ENCODE measurements around the gene FYN.
"Not testable (repeated sequence)": the region's sequence is repeated elsewhere in the genome, so short reads cannot be mapped to it uniquely, and the experiment has no call there.

FYN gene

DNA sequence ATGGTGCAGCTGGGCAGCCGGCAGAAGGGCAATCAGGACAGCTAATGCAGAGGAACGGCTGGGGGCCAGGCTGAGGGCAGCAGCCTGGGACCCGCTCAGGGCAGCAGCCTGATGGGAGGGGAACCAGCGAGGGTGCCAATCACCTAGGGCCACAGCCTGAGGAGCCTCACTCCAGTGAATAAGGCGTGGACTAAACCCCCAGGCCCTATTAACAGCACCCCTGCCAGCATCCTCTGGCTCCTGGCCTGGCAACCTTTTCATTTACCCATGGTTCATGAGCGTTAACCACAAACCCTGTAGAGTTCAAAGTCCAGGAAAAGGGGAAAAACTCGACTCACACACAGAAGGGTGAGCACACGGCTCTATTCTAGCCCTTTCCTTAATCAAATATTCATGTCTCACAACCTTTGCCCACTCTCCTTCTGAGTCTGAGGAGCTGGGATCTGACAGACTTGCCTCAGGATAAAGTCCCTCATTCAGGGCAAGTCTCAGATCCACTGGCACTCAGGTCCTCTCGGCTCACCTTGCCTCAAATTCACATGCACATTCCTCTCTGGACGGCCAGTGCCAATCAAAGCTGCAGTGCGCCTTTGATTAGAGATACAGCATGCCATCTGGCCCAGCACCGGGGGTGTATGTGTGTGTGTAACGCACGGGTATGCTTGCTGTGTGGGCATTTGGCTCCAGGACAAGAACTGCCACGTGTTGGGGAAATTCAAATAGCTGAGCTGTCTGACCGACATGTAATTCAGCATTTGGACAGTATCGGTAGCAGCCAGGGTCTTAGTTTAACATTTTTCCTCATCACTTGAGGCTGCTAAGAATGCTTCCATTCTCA, 180.7 kb downstream of the FYN start:
- no peak for DNase-seq

DNA sequence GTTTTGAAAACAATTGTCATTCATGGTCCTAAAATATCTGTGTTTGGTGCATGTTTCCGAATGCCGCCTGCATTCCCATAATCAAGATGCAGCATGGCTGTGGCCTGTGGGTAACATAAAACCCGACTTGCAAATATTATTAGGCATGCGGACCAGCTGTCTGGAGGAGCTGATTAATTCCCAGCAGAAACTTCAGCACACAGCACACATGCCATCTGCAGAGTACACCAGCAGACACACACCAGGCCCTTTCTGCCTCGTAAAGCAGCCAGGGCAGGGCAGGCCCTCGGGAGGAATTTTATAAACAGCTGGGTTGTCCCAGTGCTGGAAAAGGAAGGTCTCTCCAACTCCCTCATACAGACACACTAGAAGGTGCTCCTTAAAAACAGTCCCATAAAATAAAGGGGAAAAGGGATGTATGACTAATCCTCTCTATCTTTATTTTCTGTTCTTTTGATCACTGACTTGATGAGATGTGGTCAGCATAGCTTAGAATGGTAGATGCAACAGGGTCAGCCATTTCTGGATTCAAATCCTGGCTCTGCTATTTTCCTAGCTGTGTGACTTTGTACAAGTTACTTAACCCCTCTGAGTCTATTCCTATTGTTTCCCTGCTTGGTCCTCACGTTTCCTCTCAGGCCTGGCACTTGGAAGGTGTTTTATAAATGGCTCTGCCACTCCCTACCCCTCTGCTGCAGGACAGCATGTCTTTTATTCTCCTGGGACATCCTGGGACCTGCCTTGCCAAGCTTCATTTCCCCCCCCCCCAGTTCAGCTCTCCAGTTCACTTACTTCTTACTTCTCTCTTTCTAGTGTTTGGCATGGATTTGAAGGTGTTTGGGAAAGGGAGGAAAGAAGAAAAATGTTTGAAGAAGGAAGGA, 181.7 kb downstream of the FYN start:
- no peak for DNase-seq

DNA sequence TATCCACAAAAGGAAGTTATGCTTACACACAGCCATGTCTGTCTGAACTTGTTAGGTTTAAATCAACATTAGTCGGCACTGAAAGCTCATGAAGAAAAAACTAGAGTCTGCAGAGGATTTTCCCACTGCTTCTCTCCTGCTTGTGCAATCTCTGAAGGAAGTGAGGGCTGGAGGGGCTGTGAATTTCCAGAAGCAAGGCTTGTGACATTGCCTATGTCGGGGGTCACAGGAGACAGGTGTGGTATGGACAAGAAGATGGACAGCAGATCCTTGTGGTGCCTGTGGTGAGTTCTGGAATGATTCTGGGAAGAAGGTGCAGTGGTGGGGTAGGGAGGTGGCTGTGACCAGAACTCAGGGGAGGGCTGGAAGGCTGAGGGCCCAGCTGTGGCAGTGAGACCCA, 183.3 kb downstream of the FYN start:
- no peak for DNase-seq

DNA sequence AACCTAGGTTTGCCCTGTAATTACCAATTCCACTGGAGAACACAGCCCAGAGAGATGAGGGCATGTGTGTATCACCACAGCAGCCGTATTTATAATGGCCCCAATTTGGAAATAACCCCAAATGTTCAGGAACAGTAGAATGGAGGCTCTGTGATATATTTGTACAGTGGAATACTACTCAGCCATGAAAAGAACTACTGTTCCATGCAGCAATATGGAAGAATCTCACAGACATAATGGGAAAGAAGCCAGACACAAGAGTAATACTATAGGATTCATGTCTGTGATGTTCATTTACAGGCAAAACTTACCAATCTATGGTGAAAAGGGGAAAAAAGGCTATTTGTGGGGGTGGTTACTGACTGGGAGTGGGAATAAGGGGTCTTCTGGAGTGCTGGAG, 183.8 kb downstream of the FYN start:
- DNase-seq: no peak

DNA sequence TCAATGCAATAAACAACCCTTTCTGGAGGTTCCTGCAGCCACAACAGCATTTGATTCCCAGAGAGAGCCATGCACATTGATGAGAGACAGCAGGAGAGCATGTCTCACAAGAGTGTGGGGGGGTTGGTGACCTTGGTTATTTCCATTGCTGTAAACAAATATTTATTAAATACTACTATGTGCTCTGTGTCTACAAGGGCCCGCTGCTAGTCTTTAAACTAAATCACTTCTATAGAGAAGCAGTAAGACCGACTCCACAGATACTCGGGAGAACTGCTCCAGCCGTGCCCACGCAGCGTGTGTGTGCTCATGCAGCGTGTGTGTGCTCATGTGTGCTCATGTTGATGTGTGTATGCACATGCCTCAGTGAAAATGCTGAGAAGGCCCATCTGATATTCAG, 184.9 kb downstream of the FYN start:
- DNase-seq: no peak

DNA sequence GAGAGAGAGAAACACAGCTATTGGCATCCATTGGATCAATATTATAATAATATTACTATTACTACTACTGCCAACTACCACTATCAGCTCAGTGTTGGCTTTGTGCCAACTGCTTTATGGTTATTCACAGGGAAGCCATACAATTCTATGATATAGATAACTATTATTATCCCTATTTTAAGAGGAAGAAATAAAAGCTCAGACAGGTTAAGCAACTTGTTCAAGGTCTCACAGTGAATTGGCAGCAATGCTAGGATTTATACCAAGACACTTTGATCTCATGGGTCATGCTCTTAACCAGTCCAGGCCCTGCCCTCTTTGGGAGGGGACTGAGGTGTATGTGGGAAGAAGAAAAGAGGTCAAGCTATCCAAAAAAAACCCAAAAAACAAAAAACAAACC, 185.6 kb downstream of the FYN start:
- no peak for DNase-seq

DNA sequence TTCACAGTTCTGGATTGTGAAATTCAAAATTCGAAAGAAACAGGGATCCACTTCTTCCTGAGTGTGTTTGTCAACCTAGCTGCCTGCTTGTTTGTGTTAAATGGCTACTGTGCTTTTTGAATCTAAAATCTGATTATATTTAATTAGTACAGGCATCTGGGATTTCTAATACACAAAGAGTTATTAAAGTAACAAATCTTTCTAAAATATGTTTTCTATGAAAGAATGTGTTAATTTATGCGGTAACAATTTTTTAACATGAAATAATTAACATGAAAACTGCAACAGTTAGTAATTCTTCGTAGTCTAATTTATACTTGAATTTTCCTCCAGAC, 186.4 kb downstream of the FYN start:
- DNase-seq: no peak

DNA sequence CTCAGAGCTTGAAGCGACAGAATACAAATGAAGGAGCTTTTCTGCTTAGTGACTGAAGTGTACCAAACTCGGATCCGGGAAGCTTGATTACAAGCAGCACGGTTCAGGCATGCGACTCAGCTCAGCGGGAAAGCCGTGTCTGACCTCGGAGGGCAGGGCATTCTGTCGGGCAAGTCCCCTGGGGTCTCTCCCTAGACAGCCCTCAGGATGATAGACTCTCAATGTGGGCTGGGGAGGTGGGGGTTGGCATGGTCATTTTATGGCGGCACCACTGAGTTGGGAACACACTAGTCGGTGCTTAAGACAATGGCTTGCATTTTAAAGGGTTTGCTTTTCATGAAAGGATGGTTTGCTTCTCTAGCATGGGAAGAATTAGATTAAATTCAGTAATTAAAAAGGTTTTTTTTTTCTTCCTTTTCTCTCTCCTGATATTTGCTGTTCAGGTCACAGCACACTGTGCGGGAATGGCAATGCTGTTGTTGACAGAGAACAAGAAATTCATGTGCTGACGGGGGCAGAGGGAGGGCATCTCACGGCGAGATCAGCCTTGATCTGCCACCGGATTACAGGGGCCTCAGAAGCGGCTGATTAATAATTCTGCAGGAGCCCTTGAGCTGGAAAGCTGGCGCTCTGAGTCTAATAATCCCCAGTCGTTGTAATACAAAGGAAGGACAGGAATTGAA, 186.9 kb downstream of the FYN start:
- no peak for DNase-seq

DNA sequence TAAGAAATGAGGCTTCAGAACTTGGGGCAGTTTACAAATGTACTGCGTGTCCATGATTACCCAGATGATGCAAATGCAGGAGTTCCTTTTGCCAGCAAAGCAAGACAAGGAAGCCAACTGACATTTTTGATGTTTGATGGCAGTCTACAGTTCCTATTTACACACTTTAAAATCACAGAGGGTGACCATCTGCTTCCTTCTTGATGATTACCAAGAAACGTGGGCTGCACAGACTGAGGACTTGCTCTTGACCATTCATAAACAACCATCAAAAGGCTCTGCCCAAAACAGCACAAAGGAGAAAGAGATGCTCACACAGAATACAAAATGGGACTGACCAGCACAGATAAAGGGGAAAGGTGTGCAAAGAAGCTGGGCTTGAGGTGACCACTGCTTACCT, 187.7 kb downstream of the FYN start:
- DNase-seq: no peak

DNA sequence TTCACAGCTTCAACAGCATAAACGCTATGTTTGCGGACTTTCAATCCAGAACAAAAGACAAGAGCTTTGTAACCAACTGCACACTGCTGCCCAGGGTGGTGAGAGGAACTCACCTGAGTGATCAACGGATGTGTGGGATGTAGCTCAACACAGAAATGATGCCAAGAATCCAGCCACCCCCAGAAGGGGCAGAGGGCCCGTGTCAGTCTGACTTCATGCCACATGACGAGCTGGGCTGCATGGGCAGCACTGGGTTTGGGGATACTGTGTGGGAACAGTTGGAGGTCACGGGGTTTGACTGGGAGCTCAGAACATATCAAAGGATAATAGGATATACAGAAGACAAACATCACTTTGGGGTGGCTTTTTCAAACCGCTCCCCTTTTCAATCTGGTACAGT, 188.2 kb downstream of the FYN start:
- DNase-seq: no peak

DNA sequence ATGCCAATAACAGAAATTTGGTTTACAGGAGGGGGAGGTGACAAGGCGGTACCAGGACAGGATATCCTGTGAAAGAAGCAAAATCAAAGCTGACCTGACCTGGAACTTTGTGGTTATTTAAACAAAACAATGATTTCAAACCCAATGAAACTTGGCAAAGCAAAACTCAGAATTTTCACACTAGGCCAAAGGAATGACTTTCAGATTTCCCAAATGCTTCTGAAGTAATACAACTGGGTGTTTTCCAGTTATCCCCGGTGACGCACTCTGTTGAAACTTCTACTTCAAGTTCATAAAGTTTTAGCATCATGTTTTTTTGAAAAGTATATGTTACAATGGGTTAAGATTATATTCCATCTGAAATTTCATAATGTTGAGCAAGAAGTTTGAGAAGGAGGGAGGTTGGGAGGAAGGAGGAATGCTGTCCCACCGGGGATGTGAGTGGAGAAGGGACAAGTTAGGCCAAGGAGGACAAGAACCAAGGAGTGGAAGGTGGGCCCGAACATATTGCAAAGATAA, 189.4 kb downstream of the FYN start:
- DNase-seq: no peak

DNA sequence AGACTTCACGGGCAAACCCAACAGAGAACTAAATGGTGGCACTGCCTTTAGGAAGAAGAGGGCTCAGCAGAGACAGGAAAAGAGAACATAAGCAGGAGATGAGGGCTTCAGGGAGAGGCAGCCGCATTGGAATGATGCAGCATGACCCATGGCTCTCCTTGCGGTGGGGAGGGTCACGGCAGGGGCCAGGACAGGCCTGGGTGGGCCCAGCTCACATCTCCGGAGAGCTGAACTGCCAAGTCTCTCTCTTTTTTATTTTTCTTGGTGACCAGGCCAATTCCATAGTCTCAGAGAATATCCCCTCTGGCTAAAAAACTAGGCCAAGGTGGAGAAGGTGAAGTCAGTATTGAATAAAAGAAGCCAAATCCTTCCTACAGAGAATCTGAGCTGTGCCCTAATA, 190.1 kb downstream of the FYN start:
- DNase-seq: no peak

DNA sequence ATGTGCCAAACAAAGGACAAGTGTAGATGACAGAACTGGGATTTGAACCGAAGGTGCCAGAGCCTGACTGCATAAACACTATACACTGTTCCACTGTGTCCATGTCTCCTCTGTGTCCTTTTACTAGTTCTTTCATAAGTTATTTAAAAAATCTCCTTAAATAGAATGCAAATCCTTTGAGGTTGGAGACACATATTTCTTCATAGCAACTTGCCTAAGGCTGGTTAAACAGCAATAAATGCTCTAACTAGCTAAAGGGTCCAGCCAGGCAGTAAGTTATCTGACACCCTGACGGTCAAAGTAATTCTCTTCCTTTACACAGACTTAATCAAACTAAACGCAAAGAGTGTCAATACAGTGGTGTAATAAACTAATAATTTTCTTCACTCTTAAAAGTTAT, 191.4 kb downstream of the FYN start:
- DNase-seq: no peak

DNA sequence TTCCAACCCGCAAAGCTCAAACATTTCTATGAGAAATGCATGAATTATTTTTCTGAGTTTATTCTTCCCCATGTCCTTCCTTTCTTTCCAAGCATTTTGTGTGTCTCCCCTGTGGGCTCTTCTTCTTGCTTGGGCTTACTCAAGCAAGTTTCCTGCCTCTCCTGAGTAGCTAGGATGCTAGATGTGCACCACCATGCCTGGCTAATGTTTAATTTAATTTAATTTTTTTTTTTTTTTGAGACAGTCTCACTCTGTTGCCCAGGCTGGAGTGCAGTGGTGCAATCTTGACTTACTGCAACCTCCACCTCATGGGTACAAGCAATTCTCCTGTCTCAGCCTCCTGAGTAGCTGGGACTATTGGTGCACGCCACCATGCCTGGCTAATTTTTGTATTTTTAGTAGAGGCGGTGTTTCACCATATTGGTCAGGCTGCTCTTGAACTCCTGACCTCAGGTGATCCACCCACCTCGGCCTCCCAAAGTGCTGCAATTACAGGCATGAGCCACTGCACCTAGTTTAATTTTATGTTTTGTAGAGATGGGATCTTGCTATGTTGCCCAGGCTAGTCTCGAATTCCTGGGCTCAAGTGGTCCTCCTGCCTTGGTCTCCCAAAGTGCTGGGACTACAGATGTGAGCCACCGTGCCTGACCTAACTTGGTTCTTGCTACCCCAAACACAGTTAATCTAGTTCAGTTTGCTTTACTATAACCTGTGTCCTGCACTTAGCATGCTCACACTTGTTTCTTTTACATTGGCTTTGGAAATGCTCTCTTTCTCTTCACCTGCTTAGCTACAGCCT, 192.2 kb downstream of the FYN start:
- DNase-seq: not testable (repeated sequence)

DNA sequence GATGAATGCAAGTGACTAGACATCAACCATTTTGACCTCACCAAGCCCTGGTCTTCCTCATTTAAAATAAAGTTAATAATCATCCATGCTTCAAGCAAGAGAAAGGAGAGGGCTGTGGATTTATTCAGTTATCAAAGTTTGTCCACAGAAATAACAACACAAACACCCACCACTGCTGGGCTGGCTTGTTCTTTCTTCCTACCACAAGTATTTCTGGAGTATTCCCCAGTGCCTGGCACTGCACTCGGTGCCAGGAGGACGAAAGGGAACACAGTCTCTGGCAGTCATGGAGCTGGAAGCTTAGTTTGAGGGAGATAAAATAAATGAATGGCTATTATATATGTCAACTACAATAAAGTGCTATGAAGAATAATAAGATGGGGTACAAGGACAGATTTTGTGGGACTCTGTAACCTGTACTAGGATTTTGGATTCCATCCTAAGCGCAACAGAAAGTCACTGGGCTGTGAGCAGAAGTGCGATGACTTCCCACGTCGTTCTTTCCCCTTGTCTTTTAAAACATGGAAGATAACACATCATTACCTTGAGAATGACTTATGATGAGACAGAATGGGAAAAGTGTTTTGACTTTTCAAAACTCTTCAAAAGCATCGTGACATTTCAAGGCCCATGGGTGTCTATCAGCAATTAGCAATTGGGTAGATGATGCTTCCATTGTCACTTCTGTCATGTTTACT, 193.1 kb downstream of the FYN start:
- DNase-seq: no peak

DNA sequence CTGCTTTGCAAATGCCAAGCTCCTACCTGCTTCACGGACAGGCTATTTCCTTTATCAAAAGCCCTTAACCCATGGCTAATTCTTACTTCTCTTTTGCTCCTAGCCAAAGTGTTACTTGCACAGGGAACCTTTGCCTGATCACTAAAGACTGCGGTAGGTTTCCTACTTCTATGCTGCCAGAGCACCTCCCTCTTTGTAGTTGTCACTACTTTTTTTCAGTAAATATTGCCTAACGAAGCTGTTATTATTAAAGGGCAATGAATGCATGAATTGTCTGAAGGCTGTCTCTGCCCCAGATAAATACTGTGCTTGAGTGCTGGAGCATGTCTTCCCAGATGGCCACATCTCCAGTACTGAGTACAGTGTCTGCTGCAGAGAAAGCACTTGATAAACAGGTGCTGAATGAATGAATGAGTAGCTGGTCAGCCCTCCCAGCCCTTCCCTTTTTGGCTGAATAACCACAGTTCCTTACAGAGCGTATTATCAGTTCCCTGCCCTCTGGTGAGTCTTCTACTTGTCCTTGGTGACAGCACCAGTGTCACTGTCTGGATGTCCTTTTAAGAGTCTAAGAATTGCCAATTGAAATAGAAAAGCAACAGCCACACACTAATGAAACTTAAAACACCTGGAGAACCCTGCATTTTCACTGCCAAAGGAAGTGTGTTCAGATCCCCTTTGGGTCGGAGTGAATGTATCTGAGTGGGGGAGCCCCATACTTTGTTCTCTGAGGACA, 194.0 kb downstream of the FYN start:
- no peak for DNase-seq

DNA sequence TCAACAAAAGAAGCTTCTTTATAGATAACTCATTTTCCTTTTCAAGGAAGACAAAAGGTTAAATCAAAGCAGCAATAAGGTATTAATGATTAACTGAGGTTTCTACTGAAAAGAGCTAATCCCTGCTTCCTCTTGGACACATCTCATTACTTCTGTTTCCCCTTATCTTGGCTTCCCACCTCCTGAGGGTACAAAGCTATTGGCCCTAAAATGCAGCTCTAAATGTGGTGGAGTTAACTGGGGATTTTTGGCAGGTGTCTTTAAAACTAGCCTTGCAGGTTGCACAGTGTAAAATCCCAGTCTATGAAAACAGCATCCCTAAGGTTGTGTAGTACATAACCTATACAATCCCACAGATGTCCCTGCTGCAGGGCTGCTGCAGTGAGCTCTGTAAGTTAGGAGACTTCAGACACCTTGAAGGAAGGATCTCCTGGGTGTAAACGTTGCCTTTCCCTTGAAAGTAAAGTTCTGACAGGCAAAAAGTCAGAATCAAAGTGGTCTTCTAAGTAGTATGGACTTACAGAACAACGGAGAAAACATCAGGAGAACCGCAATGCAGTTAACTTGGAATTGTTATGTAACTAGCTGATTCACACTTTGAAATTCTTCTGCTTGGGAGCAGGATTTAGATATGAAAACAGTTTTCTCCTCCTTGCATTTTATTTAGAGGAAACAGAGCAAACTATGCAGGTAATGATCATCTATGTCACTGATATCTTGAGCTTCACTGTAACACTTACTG, 195.8 kb downstream of the FYN start:
- DNase-seq: no peak

DNA sequence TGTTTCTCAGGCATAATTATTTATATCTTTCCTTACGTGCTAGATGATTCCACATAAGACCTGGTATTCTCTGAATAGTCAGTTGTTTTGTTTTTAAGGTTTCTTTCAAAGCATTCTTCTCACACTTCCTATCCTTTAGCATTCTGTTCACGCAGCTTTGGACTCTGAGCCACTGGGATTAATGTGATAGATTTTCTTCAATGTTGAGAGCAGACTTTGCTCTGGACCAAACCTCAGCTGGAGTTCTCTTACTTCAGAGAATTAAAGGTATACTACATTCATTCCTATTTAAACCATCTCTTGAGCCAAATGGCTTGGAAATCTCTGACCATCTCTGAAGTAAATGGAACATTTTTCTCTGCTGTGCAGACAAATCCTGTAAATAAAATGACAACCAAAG, 196.9 kb downstream of the FYN start:
- no peak for DNase-seq

DNA sequence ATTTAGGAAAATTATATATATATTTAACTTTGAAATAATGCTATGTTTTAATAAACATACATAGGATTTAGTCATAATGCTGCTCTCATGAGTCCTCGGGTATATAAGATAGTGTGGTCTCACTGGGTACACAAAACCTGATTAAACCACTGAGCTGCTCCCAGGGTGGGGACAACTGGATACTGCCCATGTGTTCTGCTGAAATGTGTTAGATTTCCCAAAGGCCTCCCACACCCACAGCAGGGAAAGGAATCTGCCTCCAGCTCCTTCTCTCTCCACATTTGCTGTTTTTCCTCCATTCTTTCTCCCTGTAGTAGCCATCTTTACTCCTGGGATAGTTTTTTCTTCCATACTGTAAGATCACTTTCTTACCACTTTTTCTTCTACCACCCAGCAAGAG, 198.4 kb downstream of the FYN start:
- DNase-seq: no peak

DNA sequence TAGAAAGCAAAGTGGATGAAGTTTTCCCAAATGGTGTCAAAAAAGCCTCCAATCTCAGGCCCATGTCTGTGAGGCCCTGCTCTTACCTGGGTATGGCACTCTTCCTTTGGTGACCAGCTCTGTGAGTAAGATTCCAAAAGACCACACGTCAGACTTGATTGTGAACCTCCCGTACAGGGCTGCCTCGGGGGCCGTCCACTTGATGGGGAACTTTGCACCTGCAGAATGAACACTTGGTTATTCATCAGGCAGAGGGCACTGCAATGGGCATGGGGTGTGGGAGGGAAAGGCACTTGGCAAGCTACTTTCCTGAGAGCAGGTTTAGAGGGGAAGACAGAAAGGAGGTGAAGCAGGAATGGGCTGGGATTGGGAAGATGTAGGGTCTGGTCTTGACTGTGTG, 198.8 kb downstream of the FYN start:
- no peak for DNase-seq

DNA sequence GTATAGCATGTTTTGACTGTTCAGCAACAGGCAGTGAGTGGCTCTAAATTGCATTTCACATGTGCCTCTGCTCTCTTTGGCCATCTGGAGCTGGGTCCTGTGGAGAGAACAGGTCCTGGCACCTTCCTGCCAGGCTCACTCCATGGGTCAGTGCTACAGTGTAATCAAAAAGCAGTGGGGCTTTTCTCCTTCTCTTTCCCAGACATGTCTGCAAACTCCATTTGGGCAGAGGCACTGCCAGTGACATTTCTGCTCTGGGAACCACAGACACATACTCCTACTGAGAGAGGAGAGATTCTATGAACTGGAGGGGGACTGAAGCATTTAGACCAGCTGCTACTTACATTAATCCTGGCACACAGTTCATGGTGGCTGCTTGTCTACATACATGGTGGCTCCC, 199.3 kb downstream of the FYN start:
- DNase-seq: no peak

Measured in cortex of kidney (tissue), 1 donor.